Common myeloid progenitor, CD34-positive (primary cell): ENCODE measurements around the gene SGMS1.

ENCODE experiments used
- CTCF ChIA-PET: fragments of 350-600 bp; sonication (Branson Sonifier 250); formaldehyde crosslinking; loops from one replicate; lab custom pipeline; 2021; ENCODE audit warnings: antibody characterized with exemption; lab: Charles Lee
- POLR2A ChIA-PET: fragments of 350-600 bp; sonication (Branson Sonifier 250); formaldehyde crosslinking; loops from one replicate; lab custom pipeline; 2021; ENCODE audit warnings: antibody characterized with exemption; lab: Charles Lee
- DNase-seq, 3 donors: peaks; one replicate each; pipeline versions ENCODE4 v3.0.0 to v3.0.0-alpha.2; 2013
- H3K27ac ChIP-seq, 2 experiments: 1 replicate in 1 of 2; 2 replicates in 1 of 2; pipeline ENCODE4 v1.7.0; 2013; ENCODE audit warnings: inconsistent platforms in 2 of 2, low read length in 2 of 2, mild to moderate bottlenecking in 2 of 2, low read depth in 1 of 2, moderate library complexity in 1 of 2; ENCODE audit not compliant: severe bottlenecking in 2 of 2, insufficient read depth in 1 of 2, poor library complexity in 1 of 2
- H3K27me3 ChIP-seq, 5 experiments: replicated peaks in 2 of 5; 1 replicate in 3 of 5; 2 replicates in 2 of 5; pipeline versions ENCODE4 v1.6.1 to v1.7.0; 2013; ENCODE audit warnings: low read length in 4 of 5, mild to moderate bottlenecking in 2 of 5, moderate library complexity in 2 of 5, inconsistent platforms in 1 of 5; ENCODE audit not compliant: insufficient read depth in 5 of 5, control insufficient read depth in 4 of 5
- H3K36me3 ChIP-seq, 4 experiments: 1 replicate in 2 of 4; 2 replicates in 2 of 4; pipeline versions ENCODE4 v1.6.1 to v1.7.0; 2013; ENCODE audit warnings: low read length in 3 of 4, control low read depth in 1 of 4, mild to moderate bottlenecking in 1 of 4; ENCODE audit not compliant: control insufficient read depth in 4 of 4, insufficient read depth in 4 of 4
- H3K4me1 ChIP-seq, 4 experiments: 1 replicate in 3 of 4; 2 replicates in 1 of 4; pipeline versions ENCODE4 v1.6.1 to v1.7.1; 2013; ENCODE audit warnings: low read length in 3 of 4, mild to moderate bottlenecking in 3 of 4, control low read depth in 1 of 4, inconsistent platforms in 1 of 4, moderate library complexity in 1 of 4; ENCODE audit not compliant: control insufficient read depth in 4 of 4, insufficient read depth in 4 of 4; ENCODE audit errors: control extremely low read depth in 1 of 4
- H3K4me3 ChIP-seq, 7 experiments: 1 replicate in 4 of 7; 2 replicates in 3 of 7; pipeline versions ENCODE4 v1.5.1 to v1.7.0; 2013; ENCODE audit warnings: mild to moderate bottlenecking in 7 of 7, low read length in 6 of 7, moderate library complexity in 6 of 7, inconsistent platforms in 2 of 7, low read depth in 2 of 7, control low read depth in 1 of 7; ENCODE audit not compliant: insufficient read depth in 4 of 7, control insufficient read depth in 1 of 7; ENCODE audit errors: extremely low read depth in 1 of 7
- H3K9me3 ChIP-seq, 5 experiments: 1 replicate in 4 of 5; 2 replicates in 1 of 5; pipeline versions ENCODE4 v1.6.1 to v1.7.1; 2013; ENCODE audit warnings: low read length in 4 of 5, mild to moderate bottlenecking in 2 of 5, inconsistent platforms in 1 of 5, low read depth in 1 of 5, moderate library complexity in 1 of 5; ENCODE audit not compliant: control insufficient read depth in 4 of 5, insufficient read depth in 2 of 5; ENCODE audit errors: control extremely low read depth in 1 of 5
- WGBS: methylation state at CpG from one replicate; pipeline ENCODE4 v1.1.5; 2013; ENCODE audit not compliant: insufficient coverage; 5-methylcytosine and 5-hydroxymethylcytosine counted together

SGMS1 gene

DNA sequence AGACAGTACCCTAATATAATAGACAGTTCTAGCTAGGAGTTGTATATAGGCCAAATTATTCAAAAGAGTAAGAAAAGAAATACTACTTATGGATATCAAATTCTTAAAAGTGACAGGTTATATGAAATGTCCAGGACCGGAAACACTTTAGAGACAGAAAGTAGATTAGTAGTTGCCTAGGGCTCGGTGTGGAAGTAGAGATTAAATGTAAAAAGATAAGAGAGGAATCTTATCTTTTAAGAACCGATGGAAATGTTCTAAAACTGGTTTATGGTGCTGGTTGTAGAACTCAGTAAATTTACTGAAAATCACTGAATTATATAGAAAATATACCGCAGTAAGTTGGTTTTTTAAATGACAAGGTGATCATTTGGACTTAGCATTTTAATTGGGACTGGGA is 224.9 kb downstream of the SGMS1 start:
- DNase-seq = no peak
- Histone ChIP-seq H3K4me3 (no peak overlapping the region), H3K9me3 (no peaks in the 10 kb centered on the region), H3K4me1 (peaks cover 0 to 14% (median 4%) of the 10 kb centered on the region in 4 experiments), H3K27me3 (no peaks in the 10 kb centered on the region), H3K36me3 (no peaks in the 10 kb centered on the region), H3K27ac (no peak overlapping the region)
- 94% methylated on average over 2 of the region's 4 CpGs for WGBS
- POLR2A ChIA-PET = no interaction called here
- CTCF ChIA-PET = interaction anchor here (1.4 kb wide), 1 partner anchor 23 kb away, joined by 3 read pairs; no protein-coding TSS in a partner anchor

DNA sequence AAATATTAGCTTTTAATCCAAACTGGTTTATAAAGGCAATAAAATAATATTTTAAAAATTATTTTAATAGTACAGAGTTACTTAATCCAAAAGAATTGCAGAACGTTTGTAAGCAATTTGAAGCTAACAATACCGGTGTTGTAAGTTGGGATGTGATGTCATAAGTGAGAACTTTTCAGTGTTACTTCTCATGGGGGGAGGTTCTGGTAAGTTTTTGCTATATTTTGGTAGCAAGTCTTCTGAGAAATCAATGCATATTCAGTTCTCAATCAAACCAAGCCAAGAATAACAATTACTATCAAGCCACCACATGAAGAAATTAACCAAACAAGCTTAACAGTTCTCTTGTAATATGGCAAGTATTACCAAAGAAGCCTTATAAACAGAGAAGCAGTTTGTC is 225.4 kb downstream of the SGMS1 start:
- peaks cover 0 to 14% (median 4%) of the 10 kb centered on the region in 4 experiments for H3K4me1 ChIP-seq
- ChIA-PET CTCF (interaction anchor here (1.4 to 1.7 kb wide), 2 partner anchors 12 to 23 kb away, joined by 3 to 15 read pairs; no protein-coding TSS in a partner anchor), POLR2A (no interaction called here)
- no peaks in the 10 kb centered on the region for H3K27me3 ChIP-seq
- DNase-seq = no peak
- WGBS = no CpG with 5 or more reads among the region's 2 CpGs
- H3K4me3 ChIP-seq = no peak overlapping the region
- H3K9me3 ChIP-seq = no peaks in the 10 kb centered on the region
- no peak overlapping the region for H3K27ac ChIP-seq
- no peaks in the 10 kb centered on the region for H3K36me3 ChIP-seq

DNA sequence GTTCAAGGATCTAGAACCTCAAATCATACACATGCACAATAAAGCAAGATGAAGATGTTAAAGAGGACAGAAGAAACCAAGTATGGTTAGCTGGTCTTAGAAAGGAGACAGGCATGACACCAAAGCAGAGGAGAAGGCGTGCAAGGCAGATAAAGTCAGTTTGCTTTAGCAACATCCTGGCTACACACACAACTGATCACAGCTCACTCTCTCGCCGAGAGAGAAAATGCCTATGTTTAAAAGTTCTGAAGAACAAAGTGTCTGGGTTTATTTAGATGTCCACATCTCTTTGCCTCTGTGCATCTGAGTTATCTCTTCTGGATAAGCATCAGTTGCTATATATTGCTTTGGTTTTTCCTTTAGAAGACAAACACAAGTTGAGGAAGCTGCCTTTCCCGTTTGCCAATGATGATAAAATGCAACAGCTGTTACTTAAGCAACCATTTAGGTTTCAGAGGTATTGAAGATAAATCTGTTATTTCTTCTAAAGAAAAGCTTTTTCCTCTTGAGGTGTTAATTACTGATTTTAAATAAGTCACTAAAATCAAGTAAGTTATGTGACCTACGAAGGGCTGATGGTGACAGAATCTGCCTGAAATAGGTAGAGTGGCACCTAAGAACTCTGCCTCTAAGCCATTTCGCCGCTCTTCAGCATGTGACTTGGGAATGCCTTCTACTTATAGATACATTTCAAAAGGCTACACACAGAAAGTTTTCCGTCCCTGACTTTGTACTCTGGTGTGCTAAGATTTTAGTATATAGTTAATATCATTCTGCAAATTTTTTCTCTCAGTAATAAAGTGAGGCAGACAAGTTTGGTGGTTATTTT is 226.2 kb downstream of the SGMS1 start:
- DNase-seq = peak in 1 of 3 donors; percentile 9
- no peaks in the 10 kb centered on the region for H3K27me3 ChIP-seq
- WGBS = no CpG with 5 or more reads among the region's 8 CpGs
- peaks cover 0 to 14% (median 4%) of the 10 kb centered on the region in 4 experiments for H3K4me1 ChIP-seq
- no peaks in the 10 kb centered on the region for H3K36me3 ChIP-seq
- POLR2A ChIA-PET = no interaction called here
- H3K27ac ChIP-seq = no peak overlapping the region
- no peak overlapping the region for H3K4me3 ChIP-seq
- H3K9me3 ChIP-seq = no peaks in the 10 kb centered on the region
- CTCF ChIA-PET = interaction anchor here (0.6 to 1.7 kb wide), 4 partner anchors 11 to 1481 kb away, joined by 3 to 15 read pairs (median 4); no protein-coding TSS in a partner anchor

DNA sequence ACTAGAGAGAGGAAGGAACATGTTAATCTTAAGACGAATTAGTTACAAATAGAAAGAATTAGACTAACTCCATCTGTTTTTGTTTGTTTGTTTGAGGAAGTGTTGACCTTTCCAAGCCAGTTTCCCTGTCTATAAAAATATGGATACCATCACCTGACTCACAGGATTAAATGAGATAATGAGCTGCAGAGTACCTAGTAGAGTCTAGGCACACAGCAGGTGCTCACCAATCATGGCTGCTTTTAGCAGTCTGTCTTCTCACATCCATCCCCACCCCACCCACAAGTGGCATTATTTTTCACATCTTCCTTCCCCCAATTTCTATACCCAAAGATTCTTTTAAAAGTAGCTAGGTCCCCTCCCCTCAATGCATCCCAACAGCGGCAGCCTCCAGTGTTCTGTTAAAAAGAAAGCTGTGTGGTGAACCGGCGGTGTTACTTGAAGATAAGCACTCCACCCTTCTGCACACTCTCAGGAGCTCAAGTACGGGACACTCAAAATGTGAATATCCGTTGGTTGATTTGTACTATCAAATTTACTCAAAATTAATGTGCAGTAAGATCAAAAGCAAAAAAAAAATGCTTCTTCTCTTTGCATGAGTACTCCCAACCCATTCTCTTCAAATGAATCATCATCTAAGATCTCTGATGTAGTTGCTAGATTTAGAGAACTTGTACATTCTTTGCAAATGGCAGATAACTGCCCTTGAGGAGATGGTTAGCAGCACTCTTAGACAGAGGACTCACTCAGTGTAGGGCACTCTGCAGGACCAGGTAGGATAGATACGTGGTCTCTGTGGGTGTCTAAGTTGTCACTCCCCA is 227.1 kb downstream of the SGMS1 start:
- ChIA-PET CTCF (interaction anchor here (1.0 to 1.7 kb wide), 2 partner anchors 10 to 14 kb away, joined by 5 to 15 read pairs; no protein-coding TSS in a partner anchor), POLR2A (no interaction called here)
- WGBS = 78% methylated on average over 5 of the region's 7 CpGs
- H3K27me3 ChIP-seq = no peaks in the 10 kb centered on the region
- no peak overlapping the region for H3K4me3 ChIP-seq
- DNase-seq = peak in 1 of 3 donors; percentile 31
- no peaks in the 10 kb centered on the region for H3K36me3 ChIP-seq
- no peak overlapping the region for H3K27ac ChIP-seq
- peaks cover 0 to 14% (median 4%) of the 10 kb centered on the region in 4 experiments for H3K4me1 ChIP-seq
- no peaks in the 10 kb centered on the region for H3K9me3 ChIP-seq

DNA sequence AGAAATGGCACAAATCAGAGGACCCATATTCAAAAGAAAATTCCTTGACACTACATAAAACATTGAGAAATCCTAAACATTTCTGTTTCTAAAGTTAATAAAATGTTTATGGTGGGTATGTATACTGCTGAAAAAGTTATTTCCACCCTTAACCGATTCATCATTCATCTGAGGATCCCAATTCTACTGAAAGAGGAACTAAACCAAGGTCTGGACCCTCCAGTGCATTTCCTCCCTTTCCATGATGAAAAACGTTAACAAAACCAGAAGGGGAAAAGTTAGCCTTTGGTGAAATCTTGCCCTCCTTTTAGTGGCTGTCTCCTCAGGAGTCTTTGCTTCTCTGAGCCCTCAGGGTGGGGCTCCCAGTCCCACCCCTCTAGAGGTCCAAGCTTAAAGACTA is 227.9 kb downstream of the SGMS1 start:
- no peak overlapping the region for H3K27ac ChIP-seq

DNA sequence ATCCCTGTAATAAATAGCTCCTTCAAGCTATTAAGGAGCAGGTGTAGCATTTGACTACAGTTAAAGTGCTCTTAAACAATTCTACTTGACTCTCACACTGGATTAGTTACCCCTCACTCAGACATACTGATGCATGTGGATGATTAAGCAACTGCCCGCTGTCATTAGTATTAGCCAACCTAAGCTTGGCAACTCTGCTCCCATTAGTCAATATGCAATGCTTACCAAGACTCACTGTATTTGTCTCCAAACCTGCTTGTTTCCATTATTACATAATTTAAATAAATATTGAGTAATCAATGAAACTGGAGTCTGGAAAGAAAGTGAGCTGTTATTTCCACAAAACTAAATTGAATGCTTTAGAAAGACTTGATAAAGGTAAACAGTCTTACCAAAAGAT is 228.5 kb downstream of the SGMS1 start:
- POLR2A ChIA-PET = no interaction called here
- Histone ChIP-seq H3K4me3 (no peak overlapping the region), H3K36me3 (peaks cover 0 to 4% (median 0%) of the 10 kb centered on the region in 4 experiments), H3K4me1 (peaks cover 0 to 14% (median 4%) of the 10 kb centered on the region in 4 experiments), H3K9me3 (no peaks in the 10 kb centered on the region), H3K27ac (no peak overlapping the region), H3K27me3 (no peaks in the 10 kb centered on the region)
- WGBS = no CpG with 5 or more reads among the region's 1 CpG
- no peak for DNase-seq
- CTCF ChIA-PET = interaction anchor here (1.3 kb wide), 1 partner anchor 24 kb away, joined by 5 read pairs; no protein-coding TSS in a partner anchor

More for the DNA sequence above, 227.9 kb downstream of the SGMS1 start:
- ChIA-PET CTCF (interaction anchor here (1.3 kb wide), 1 partner anchor 24 kb away, joined by 5 read pairs; no protein-coding TSS in a partner anchor), POLR2A (no interaction called here)
- Histone ChIP-seq H3K36me3 (no peaks in the 10 kb centered on the region), H3K9me3 (no peaks in the 10 kb centered on the region), H3K4me3 (no peak overlapping the region), H3K27me3 (no peaks in the 10 kb centered on the region), H3K4me1 (peaks cover 0 to 14% (median 4%) of the 10 kb centered on the region in 4 experiments)
- DNase-seq = peak in 1 of 3 donors; percentile 13
- 0% methylated on average over 1 of the region's 2 CpGs for WGBS
